Measurements from ENCODE around the gene CHMP2A.
"Not testable (repeated sequence)": the region's sequence is repeated elsewhere in the genome, so short reads cannot be mapped to it uniquely, and the experiment has no call there.

Gene CHMP2A

DNA sequence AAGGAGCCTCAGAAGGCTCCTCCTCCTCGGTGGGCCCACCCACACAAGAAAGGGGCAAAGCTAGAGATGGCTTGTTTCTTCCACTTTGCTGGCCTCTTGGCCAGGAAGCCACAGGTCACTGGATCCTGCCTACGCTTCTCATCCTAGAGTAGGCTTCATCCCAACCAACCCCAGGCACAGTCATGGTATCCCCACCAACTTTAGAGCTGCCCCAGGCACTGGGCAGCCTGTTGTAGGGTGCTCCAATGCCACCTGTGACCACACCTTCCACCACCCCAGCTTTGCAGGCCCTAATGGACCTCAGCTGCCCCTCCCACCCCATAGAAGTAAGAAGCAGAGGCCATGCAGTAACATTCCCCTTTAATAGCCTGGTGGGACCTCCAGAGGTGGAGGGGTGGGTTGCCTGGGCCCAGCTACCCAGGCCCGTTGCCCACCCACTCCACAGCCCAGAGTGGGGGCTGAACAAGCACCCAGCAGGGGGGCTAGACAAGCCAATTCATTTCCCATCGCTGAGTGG, 522 bp upstream of the CHMP2A start:
- no peak for DNase-seq

GRCh38 chr19:58553799-58554493, 959 bp downstream of the CHMP2A start:
- DNase-seq, result no peak

DNA sequence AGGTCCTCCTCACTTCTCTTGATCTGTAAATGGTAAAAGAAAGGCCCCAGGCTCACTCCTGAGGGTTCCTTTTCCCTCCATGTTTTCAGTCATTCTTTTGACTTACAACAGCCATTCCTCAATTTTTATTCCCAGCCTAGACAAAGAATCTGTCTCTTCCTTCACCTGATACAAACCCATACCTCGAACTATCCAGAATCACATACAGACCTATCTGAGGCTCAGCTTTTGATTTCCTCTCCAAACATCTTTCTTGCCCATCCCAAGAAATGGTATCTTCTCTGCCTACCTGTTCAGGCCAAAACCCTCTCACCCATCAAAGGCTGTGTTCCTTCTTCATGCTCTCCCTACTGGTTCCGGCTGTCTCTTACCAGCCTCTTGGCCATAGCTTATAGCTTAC, 2.2 kb downstream of the CHMP2A start:
- DNase-seq, result no peak

GRCh38 chr19:58551577-58552471, 3.1 kb downstream of the CHMP2A start:
- DNase-seq, result no peak

DNA sequence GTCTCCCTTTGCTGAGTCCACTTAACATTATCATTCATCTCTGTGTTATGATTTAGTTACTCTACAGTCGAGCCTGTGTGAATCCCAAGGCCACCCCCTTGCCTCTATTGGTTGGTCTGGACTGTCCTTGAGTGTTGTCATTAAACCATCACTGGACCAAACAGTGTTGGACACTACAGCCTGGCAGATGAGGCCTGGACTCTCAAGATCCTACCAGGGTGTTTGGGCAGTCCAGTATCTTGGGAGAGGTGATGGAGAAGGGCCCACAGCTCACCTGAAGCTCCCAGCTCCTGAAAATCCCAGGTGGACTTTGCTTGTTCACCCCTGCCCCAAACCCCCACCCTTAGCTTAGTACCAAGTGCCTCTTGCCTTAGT, 3.8 kb downstream of the CHMP2A start:
- DNase-seq, result no peak

- no peak for DNase-seq
These were observed 4.4 kb downstream of the CHMP2A start for GRCh38 chr19:58550362-58551122.

DNA sequence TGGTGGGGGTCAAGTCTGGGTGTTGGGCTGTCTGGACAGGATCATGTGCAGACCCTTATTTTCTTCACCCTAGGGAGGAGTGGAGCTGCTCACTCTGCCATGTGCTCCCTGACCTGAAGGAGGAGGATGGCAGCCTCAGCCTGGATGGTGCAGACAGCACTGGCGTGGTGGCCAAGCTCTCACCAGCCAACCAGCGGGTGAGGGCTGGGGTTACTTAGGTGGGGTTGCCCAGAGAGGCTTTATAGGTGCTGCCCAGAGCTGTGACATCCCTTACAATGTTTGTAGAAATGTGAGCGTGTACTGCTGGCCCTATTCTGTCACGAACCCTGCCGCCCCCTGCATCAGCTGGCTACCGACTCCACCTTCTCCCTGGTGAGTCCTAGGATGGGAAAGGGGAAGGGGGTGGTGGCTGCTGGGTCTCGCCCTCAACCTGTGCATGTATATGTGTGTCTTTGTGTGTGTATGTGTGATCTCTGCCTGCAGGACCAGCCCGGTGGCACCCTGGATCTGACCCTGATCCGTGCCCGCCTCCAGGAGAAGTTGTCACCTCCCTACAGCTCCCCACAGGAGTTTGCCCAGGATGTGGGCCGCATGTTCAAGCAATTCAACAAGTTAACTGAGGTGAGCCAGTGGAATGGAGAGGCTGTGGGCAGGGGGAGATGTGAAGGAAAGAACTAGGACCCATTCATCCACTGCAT, 5.1 kb downstream of the CHMP2A start:
- no peak for DNase-seq

GRCh38 chr19:58548859-58549663, 5.8 kb downstream of the CHMP2A start:
- DNase-seq, result no peak

DNA sequence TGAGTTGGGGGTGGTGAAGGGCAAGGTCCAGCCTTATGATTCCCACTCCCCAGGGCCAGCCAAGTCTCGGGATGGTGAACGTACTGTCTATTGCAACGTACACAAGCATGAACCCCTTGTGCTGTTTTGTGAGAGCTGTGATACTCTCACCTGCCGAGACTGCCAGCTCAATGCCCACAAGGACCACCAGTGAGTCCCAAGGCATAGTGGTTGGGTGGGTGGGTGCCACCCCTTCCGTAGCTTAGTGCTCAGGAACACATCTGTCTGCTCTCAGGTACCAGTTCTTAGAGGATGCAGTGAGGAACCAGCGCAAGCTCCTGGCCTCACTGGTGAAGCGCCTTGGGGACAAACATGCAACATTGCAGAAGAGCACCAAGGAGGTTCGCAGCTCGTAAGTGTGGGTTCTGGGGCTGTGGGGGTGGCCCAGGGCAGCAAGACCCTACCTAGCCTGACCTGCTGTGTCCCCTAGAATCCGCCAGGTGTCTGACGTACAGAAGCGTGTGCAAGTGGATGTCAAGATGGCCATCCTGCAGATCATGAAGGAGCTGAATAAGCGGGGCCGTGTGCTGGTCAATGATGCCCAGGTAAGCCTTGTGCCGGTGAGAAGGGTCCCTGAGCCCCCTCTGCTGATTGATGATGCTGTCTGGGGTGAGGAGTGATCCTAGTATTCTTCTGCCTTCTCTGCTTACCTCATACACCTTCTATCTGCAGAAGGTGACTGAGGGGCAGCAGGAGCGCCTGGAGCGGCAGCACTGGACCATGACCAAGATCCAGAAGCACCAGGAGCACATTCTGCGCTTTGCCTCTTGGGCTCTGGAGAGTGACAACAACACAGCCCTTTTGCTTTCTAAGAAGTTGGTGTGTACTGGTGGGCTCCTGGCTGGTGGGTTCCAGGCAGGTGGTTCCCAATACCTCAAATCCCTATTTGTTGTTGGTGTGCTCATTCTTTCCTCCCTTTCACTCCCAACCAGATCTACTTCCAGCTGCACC, 7.3 kb downstream of the CHMP2A start:
- DNase-seq, result no peak

GRCh38 chr19:58546019-58546530, 8.8 kb downstream of the CHMP2A start:
- no peak for DNase-seq

DNA sequence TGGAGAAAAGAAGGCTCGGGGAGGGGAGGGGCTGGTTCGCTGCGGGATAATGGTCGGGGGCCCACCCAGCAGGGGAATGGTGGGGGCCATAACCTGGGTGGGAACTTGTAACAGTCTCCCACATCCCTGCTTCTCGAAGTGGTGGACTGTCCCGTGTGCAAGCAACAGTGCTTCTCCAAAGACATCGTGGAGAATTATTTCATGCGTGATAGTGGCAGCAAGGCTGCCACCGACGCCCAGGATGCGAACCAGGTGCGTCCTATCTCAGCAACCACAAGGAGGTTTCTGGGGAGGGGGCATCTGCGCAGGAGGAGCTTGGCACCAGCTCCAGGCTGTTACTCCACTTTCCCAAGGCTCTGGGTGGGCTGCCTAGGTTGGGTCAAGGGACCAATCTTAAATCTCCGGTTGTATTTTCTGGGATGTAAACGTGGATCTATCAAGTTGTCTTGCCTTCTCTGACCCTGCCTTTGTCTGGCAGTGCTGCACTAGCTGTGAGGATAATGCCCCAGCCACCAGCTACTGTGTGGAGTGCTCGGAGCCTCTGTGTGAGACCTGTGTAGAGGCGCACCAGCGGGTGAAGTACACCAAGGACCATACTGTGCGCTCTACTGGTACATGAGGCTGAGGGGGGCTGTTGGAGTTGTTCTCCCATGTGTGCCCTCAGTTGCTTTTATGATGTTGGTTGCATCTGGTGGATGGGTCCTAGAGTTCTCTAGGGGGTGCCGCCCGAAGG, 9.5 kb downstream of the CHMP2A start:
- no peak for DNase-seq

- DNase-seq, result peak; percentile 63
These were observed 10.2 kb downstream of the CHMP2A start for GRCh38 chr19:58544591-58545285.

- DNase-seq, result peak; percentile 99
These were observed 10.9 kb downstream of the CHMP2A start, which contains the start of gene TRIM28 for GRCh38 chr19:58543826-58544590. Gene TRIM28, plus strand, starts transcription at chr19:58544064. Its CDS starts 694 bp downstream, at chr19:58544758.

DNA sequence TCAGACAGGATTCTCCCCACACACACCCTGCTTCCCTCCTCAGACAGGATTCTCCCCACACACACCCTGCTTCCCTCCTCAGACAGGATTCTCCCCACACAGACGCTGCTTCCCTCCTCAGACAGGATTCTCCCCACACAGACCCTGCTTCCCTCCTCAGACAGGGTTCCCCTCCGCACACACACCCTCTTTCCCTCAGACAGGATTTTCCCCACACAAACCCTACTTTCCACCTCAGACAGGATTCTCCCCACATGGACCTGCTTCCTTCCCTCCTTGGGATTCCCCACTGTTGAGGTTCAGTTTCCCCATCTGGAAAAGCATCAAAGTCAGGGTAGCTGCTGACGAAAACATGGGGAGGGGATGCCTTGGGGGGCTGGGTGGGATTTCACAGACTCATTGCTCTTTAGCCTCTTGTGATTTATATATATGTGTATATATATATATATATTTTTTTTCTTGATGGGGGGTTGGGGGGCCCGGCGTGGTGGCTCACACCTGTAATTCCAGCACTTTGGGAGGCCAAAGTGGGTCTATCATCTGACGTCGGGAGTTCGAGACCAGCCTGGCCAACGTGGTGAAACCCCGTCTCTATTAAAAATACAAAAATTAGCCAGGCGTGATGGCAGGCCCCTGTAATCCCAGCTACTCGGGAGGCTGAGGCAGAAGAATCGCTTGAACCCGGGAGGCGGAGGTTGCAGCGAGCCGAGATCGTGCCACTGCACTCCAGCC, 12.1 kb downstream of the CHMP2A start:
- not testable (repeated sequence) for DNase-seq

GRCh38 chr19:58539169-58539559, 15.7 kb downstream of the CHMP2A start:
- DNase-seq, result not testable (repeated sequence)

DNA sequence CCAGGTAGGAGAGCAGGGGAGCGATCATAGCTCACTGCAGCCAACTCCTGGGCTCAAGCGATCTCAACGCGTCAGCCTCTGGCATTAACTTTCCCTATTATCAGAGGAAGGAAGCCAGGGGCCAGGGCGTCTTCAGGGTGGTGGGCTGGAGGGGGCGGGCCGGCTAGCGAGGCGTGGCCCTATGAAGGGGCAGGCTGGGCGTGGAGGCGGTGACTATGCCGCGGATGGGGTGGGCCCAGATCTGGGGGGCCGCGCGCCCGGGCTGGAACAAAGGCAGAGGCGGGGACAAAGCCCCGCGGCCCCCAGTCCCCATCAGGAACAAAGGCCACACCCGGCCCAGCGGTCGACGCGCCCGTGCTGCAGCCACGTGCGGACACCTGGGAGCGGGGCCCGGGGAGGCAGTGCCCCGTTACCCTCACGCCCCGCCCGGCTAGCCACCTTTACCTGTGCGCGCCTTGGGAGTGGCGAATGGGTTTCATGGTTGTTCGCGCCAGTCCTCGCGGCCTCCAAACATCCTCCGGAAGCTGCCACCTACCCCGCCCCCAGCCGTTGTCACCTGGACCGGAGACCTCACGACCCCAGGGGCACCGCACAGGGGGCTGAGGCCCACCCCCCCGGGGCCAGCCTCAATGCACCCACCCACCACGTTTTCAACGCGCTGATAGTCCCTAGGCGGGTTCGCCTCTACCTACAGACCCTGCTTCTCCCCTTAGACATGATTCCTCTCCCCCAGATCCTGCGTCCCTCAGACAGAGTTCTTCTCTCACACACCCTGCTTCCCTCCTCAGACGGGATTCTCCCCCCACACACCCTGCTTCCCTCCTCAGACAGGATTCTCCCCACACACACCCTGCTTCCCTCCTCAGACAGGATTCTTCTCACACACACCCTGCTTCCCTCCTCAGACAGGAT, 16.4 kb downstream of the CHMP2A start:
- no peak for DNase-seq

All from fibroblast of skin of back (primary cell).